ENCODE measurements around the gene PBX3. TPM values are rescaled to one million over a fixed set of nuclear protein-coding genes. Genes with fewer than 3 reads are reported as not detected.

The PBX3 gene
- total RNA-seq, 6 experiments from 2014 or later = 13.0 to 20.2 (median 15.0) TPM

DNA sequence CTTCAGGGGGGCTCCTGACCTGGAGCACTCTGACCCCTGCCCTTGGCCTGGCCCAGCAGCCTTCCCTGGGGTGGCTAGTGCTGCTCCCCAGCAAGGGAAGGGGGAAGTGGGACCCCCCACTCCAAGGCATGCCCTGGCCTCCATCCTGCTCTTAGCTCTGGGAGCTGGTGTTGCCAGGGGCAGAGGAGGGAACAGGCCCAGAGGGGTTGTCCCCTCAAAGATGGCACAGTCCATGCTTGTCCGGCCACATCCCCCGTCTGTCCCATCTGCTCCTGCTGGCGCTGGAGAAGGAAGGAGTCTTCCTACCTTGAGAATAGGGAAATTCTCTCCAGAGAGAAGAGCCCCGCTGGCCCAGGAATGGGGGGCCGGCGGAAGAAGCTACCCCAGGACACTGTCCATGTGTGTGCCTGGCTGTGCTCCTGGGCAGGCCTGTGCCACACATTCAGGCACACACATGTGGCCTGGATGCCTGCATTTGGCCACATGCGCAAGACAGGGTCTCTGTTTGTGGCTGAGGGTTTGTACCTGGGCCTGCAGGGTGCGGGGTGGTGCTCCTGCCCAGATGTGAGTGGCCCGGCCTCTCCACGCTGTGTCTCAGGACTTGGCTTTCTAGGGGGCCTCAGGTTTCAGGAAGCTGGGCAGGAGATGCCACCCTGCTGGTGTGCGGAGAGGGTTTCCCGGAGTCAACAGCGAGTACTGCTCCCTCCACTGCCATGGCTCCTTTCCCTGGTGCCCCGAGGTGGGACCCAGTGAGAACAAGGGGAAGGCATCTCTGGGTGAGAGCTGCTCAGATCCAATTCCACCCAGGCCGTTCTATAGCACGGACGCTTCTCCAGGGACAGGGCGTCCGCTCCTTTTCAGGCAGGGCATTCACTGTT is 247.1 kb downstream of the PBX3 start:
- WGBS (ENCODE audit: insufficient coverage, low coverage, low lambda C conversion rate, missing lambda C conversion rate) = 90% methylated on average over 2 of the region's 19 CpGs
- H3K4me1 ChIP-seq = no peaks in the 10 kb centered on the region
- no peaks in the 10 kb centered on the region for H3K9me3 ChIP-seq
- intact Hi-C loops (cut with DNase I) = no loop called here
- ATAC-seq (no peak), DNase-seq (peak in 2 of 3 donors; percentile 31 to 42)
- H3K27ac ChIP-seq = no peak overlapping the region
- no peaks in the 10 kb centered on the region for H3K27me3 ChIP-seq
- no peak overlapping the region for H3K4me3 ChIP-seq
- H3K36me3 ChIP-seq = no peaks in the 10 kb centered on the region
- TF ChIP-seq POLR2A (IDR thresholded peaks at IDR 0.05) = no peak
- TF ChIP-seq, protein P1, sequence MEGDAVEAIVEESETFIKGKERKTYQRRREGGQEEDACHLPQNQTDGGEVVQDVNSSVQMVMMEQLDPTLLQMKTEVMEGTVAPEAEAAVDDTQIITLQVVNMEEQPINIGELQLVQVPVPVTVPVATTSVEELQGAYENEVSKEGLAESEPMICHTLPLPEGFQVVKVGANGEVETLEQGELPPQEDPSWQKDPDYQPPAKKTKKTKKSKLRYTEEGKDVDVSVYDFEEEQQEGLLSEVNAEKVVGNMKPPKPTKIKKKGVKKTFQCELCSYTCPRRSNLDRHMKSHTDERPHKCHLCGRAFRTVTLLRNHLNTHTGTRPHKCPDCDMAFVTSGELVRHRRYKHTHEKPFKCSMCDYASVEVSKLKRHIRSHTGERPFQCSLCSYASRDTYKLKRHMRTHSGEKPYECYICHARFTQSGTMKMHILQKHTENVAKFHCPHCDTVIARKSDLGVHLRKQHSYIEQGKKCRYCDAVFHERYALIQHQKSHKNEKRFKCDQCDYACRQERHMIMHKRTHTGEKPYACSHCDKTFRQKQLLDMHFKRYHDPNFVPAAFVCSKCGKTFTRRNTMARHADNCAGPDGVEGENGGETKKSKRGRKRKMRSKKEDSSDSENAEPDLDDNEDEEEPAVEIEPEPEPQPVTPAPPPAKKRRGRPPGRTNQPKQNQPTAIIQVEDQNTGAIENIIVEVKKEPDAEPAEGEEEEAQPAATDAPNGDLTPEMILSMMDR (IDR thresholded peaks at IDR 0.05) = no peak

DNA sequence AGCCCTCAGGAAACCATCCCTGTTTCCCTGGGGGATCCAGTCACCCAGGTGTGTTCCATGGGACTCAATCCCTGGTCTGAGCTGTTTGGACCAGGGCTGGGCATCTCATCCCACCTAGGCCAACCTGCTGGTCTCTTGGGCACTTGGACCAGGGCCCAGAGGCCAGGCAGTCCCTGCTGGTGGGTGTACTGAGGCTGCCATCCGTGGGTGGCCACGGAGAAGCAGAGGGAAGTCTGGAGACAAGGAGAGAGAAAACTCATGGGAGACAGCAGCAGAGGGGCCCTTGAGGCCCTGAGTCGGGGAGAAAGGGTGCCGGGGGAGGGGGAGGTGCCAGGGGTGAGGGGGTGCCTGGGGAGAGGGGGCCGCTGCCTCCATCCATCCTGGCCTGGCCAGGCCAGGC is 247.8 kb downstream of the PBX3 start:
- Histone ChIP-seq H3K27ac (no peak overlapping the region), H3K9me3 (no peaks in the 10 kb centered on the region), H3K4me1 (no peaks in the 10 kb centered on the region), H3K36me3 (no peaks in the 10 kb centered on the region), H3K27me3 (no peaks in the 10 kb centered on the region), H3K4me3 (no peak overlapping the region)
- peak in 2 of 3 donors; percentile 36 to 41 for DNase-seq
- TF ChIP-seq, protein P1 (IDR thresholded peaks at IDR 0.05) = no peak
- TF ChIP-seq POLR2A (IDR thresholded peaks at IDR 0.05) = no peak
- no peak for ATAC-seq
- 85% methylated on average over 2 of the region's 5 CpGs for WGBS (ENCODE audit: insufficient coverage, low coverage, low lambda C conversion rate, missing lambda C conversion rate)
- intact Hi-C loops (cut with DNase I) = no loop called here

DNA sequence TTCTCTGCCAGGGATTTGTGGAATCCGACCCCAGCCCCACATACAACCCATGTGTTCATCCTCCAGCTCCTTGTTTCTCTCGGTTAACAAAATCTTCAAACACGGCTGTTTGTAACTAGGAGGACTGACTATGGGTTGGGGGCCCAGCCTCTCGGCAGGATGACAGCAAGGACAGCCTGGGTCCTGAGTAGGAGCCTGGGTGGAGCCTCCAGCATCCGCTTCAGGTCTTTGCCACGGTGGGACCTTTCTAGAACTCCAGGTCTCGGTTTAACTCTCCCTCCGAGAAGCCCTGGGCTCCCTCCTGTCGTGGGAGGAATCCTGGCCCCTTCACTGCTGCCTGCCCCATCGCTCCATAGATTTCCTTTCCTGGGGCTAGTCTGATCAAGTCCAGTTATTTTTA is 248.5 kb downstream of the PBX3 start:
- TF ChIP-seq, protein P1 (IDR thresholded peaks at IDR 0.05) = no peak
- TF ChIP-seq POLR2A (IDR thresholded peaks at IDR 0.05) = no peak
- ATAC-seq (no peak), DNase-seq (peak in 2 of 3 donors; percentile 17 to 19)

DNA sequence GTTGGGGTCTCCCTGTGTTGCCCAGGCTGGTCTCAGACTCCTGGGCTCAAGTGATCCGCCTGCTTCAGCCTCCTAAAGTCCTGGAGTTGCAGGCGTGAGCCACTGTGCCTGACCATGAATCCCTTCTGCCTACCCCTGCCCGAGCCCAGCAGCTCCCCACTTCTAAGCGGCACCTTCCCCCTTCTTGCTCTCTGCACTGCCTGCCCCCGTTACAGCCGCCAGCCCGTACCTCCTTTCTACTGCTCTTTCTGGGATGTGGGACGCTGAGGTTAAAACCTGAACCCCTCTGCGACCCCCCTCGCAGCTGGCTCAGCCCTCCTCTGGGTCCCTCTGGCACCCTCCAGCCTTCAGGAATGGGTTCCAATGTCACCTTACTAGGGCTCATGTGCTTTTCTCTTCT is 249.6 kb downstream of the PBX3 start:
- Histone ChIP-seq H3K27ac (no peak overlapping the region), H3K4me3 (no peak overlapping the region), H3K36me3 (no peaks in the 10 kb centered on the region), H3K27me3 (no peaks in the 10 kb centered on the region), H3K9me3 (no peaks in the 10 kb centered on the region), H3K4me1 (peaks cover 0 to 4% (median 0%) of the 10 kb centered on the region in 4 donors)
- DNase-seq (peak in 2 of 3 donors; percentile 24 to 39), ATAC-seq (no peak)
- 73% methylated on average over 4 of the region's 10 CpGs for WGBS (ENCODE audit: insufficient coverage, low coverage, low lambda C conversion rate, missing lambda C conversion rate)
- intact Hi-C loops (cut with DNase I) = no loop called here
- TF ChIP-seq, protein P1 (IDR thresholded peaks at IDR 0.05) = no peak
- TF ChIP-seq POLR2A (IDR thresholded peaks at IDR 0.05) = no peak

More for the DNA sequence above, 248.5 kb downstream of the PBX3 start:
- H3K4me1 ChIP-seq = no peaks in the 10 kb centered on the region
- 68% methylated on average over 5 of the region's 10 CpGs for WGBS (ENCODE audit: insufficient coverage, low coverage, low lambda C conversion rate, missing lambda C conversion rate)
- no peak overlapping the region for H3K4me3 ChIP-seq
- no peaks in the 10 kb centered on the region for H3K36me3 ChIP-seq
- no peaks in the 10 kb centered on the region for H3K9me3 ChIP-seq
- no peak overlapping the region for H3K27ac ChIP-seq
- H3K27me3 ChIP-seq = no peaks in the 10 kb centered on the region
- intact Hi-C loops (cut with DNase I) = no loop called here
